H7 (cell line): ENCODE measurements around the gene GFRA1. TPM values are rescaled to one million over a fixed set of nuclear protein-coding genes. Genes with fewer than 3 reads are reported as not detected.

Source experiments
- DNase-seq: peaks from one replicate; pipeline ENCODE4 v3.0.0; 2012
- H3K27me3 ChIP-seq: 2 replicates; pipeline ENCODE4 v1.6.0; 2011; ENCODE audit warnings: mild to moderate bottlenecking, low read length; ENCODE audit not compliant: control insufficient read depth, insufficient read depth
- H3K36me3 ChIP-seq: replicated peaks from 2 replicates; pipeline ENCODE4 v1.5.1; 2011; ENCODE audit warnings: low read length; ENCODE audit not compliant: control insufficient read depth, insufficient read depth
- H3K4me3 ChIP-seq: 2 replicates; pipeline ENCODE4 v1.5.1; 2011; ENCODE audit warnings: low read depth, mild to moderate bottlenecking, control low read depth, low read length, moderate library complexity; ENCODE audit not compliant: insufficient read depth
- total RNA-seq: library from RNA; depleted of rRNA; stranded (reverse); fragments of >200 nt; shearing (Covaris generic); gene quantifications from 2 replicates; pipeline ENCODE4 v1.2.3, GENCODE V29; 2014

Gene GFRA1
- total RNA-seq, 1 experiment from 2014 or later: 1.7 TPM

DNA sequence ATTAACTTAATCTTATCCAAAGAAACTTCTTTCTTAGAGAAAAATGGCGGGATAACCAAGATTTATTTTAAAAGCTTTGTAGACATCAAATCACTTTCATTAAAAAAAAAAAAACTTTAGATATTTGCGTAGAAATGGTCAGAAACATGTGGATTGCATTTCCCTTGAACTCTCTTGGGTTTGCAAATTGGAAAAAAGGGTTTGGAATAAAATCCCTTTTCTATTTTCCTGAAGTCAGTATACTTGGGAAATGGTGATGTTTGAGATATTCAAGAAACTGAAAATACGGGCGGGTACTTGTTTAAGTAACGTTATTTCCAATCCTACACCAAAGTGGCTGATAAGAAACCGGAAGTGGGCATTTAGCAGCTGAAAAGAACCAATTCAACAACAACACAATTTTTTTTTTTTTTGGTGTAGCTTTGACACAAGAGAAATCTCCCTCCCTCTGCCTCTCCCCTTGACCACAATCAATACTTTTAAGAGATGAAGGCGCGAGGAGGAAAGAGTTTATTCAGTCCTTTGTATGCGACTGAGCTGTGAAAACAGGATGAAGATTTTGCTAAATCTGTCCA, 13.7 kb upstream of the GFRA1 start:
- no peak overlapping the region for H3K4me3 ChIP-seq
- no peaks in the 10 kb centered on the region for H3K36me3 ChIP-seq
- DNase-seq: no peak
- no peaks in the 10 kb centered on the region for H3K27me3 ChIP-seq

DNA sequence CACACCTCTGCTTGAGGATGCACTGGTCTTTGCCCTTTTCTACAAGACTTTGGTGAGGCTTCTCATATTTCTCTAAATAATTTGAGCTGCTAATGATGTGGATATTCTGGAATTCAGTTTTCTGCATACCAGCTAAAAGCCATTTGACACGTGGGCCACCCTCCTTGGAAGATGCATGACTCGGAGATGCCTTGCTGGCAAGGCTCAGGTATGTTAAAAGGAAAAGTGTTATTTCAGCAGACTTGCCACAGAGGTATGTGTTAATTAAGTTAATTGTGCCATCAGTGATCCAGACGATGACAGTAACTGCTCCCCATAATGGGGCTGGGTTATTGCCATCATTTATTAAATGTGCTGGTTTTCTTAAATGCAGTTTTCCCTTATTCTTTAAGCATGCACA, 8.8 kb upstream of the GFRA1 start:
- H3K36me3 ChIP-seq: no peaks in the 10 kb centered on the region
- H3K27me3 ChIP-seq: no peaks in the 10 kb centered on the region; the same call in 1 of the 2 replicates
- no peak for DNase-seq
- no peak overlapping the region for H3K4me3 ChIP-seq

GRCh38 chr10:116278846-116279245, 5.8 kb upstream of the GFRA1 start:
- DNase-seq: no peak
- Histone ChIP-seq H3K4me3 (no peak overlapping the region), H3K36me3 (no peaks in the 10 kb centered on the region), H3K27me3 (peaks cover 22% of the 10 kb centered on the region)

DNA sequence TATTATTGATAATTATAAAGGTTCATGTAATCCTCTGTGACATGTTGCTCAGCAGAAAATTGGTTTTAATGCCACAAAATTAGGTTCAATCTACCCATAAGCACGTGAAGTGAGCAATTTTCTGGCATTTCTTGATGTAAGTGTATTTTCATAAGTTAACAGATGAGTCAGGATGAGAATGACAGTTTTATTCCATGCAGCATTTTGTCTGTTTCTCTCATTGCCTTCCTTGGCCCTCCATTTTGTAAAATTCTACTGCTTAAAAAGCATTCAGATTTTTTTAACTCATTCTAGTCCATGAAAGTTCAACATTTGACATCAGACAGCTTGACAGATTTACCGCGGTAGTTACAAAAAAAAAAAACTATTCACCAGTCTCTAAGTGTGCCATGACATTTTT, 4.0 kb upstream of the GFRA1 start:
- DNase-seq: no peak
- H3K36me3 ChIP-seq: no peaks in the 10 kb centered on the region
- H3K27me3 ChIP-seq: peaks cover 41% of the 10 kb centered on the region
- H3K4me3 ChIP-seq: no peak overlapping the region

GRCh38 chr10:116274064-116274904, 1.3 kb upstream of the GFRA1 start:
- peak; percentile 75 for DNase-seq
- Histone ChIP-seq H3K4me3 (peak overlapping the region; percentile 57), H3K36me3 (no peaks in the 10 kb centered on the region), H3K27me3 (peaks cover 68% of the 10 kb centered on the region)

DNA sequence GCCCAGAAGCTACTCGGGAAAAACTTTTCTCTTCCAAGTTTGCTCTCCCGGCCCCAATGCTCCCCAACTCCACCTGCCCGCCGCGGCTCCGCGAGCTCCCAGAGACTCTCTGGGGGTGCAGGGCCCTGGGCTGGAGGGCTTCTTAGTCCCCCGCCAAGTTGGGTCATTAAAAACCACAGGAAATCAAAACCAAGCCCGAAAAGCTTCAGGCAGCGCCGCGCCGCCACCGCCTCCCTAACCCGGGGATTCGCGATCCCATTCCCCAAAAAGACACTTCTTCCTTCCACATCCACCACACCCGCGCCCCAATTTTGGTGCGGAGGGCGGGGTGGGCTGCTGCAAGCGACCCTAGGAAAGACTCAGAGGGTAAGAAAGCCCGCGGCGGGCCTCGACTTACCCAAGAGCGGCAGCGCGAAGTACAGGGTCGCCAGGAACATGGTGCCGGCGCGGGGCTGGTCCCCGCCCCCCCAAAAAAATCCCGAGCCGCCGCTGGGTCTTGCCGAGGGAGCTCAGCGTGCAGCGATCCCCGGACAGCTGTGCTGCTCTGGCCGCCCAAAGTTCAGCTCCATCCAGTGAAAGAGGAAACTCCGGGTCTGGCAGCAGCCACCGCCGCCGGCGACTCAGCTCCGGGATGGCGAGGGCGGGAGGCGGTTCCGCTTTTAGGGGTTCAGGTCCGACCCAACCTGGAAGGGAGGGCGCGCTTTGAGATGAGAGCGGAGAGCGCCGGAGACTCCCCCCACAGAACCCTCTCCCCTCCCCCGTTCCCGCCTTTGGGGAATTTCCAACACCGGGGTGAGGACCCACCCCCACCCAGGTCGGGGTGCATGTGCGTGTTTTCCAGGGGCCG, 1.2 kb downstream of the GFRA1 start:
- DNase-seq: peak; percentile 74
- Histone ChIP-seq H3K27me3 (peaks cover 78% of the 10 kb centered on the region), H3K4me3 (peak overlapping the region; percentile 57), H3K36me3 (no peaks in the 10 kb centered on the region)

DNA sequence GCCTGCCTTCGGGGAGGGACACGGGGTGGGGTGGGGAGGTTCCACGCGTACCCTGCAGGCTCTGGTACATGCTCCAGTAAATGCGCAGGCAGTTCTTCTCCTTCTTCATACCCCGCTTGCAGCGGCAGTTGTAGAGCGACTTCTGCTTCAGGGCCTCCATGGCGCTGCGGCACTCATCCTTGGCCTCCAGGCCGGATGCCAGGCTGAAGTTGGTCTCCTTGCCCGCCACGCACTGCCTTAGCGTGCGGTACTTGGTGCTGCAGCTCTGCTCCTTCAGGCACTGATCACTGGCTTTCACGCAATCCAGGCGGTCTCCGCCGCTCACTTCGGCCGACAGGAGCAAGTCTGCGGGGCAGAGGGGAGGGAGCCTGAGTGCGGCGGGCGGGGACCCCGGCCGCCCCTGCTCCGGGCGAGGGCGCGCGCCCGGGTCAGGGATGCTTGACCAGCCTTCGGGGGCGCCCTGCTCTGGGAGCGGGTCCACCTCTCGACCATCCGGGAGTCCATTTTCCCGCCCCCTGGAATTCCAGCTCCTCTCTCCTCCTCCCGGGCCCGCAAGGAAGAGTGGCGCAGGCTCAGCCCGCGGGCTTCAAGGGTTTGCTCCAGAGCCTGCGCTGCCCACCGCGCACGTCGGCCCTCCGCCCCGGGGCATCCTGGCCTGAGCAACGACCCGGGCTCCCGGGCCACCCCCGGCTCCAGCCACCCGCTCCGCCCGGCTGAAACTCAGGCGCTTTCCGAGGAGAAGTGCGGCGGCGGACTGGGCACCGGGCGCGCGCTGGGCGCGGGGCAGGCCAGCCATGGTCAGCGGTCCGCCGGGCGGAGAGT, 2.0 kb downstream of the GFRA1 start:
- peak; percentile 82 for DNase-seq
- H3K27me3 ChIP-seq: peaks cover 79% of the 10 kb centered on the region
- H3K4me3 ChIP-seq: peak overlapping the region; percentile 57
- H3K36me3 ChIP-seq: no peaks in the 10 kb centered on the region

DNA sequence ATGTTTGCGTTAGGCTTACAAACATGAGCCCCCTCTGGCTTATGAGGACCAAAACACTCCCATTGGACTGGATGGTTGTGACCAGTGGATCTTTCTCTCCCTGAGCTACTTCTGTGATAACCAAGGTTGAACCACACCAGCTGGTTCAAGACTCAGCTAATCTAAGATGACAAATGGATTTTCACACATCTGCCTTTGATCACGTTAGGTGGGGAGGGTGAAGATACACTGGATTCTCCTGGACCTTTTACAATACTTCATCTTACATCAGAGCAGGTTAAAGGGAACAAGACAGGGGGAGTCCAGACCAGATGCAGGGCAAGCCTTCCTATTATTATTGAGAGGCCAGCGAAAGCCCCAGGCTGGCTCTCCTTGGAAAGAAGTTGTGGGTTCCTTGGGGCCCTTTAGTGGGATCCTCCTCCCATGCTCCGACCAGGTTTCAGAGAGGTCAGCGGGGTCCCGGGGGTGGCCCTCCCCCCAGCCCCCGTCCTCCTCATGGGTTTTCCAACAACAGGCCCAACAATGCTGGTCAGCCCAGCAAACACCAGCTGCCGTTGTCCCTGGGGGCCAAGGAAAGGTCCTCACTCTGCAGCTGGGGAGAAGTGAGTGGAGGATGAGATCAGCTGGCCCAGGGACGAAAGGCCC, 2.8 kb downstream of the GFRA1 start:
- Histone ChIP-seq H3K36me3 (no peaks in the 10 kb centered on the region), H3K27me3 (peaks cover 72% of the 10 kb centered on the region), H3K4me3 (peak overlapping the region; percentile 57; the same call in 1 of the 2 replicates)
- peak; percentile 10 for DNase-seq

- Histone ChIP-seq H3K36me3 (no peaks in the 10 kb centered on the region), H3K27me3 (peaks cover 66% of the 10 kb centered on the region), H3K4me3 (no peak overlapping the region)
- DNase-seq: peak; percentile 31
These were observed 3.4 kb downstream of the GFRA1 start for GRCh38 chr10:116269619-116270018.

GRCh38 chr10:116268976-116269375, 4.0 kb downstream of the GFRA1 start:
- H3K4me3 ChIP-seq: no peak overlapping the region
- no peaks in the 10 kb centered on the region for H3K36me3 ChIP-seq
- peaks cover 60% of the 10 kb centered on the region for H3K27me3 ChIP-seq
- DNase-seq: no peak

- no peak for DNase-seq
- no peak overlapping the region for H3K4me3 ChIP-seq
- no peaks in the 10 kb centered on the region for H3K36me3 ChIP-seq
- H3K27me3 ChIP-seq: peaks cover 27% of the 10 kb centered on the region
These were observed 7.3 kb downstream of the GFRA1 start for GRCh38 chr10:116265686-116266085.

DNA sequence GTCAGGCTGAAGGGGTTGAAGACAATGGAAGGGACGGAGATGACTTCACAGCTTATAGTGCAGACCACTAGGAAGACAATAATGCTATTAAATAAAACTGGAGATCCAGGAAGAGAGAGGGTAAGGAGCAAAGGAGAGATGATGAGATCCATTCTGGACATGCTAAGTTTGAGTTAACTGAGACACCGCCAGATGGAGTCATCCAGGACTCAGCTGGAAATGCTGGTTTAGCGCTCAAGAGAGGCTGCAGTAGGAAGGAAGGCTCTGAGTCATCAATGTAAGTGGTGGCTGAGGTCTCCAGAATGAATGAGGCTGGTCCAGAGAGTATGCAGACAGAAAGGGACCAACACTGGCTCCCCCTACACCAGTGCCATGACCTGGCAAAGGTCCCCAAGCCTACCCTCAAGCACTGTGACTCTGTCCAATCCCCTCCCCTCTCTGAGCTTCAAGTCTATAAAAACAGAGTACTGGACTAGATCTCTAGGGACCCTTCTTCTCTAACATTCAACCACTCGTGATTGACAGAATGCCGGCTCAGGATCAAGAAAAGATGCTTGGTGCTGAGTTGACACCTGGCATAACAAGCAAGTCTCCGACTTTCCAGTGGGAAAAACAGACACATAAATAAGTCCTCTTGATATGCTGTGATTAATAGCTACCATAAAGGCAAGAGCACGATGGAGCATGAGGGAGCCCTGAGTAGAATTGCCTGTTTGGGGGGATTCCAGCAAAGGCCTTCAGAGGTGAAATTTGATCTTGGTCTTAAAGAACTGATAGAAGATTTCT, 8.9 kb downstream of the GFRA1 start:
- Histone ChIP-seq H3K27me3 (peaks cover 12% of the 10 kb centered on the region), H3K36me3 (no peaks in the 10 kb centered on the region), H3K4me3 (no peak overlapping the region)
- no peak for DNase-seq

DNA sequence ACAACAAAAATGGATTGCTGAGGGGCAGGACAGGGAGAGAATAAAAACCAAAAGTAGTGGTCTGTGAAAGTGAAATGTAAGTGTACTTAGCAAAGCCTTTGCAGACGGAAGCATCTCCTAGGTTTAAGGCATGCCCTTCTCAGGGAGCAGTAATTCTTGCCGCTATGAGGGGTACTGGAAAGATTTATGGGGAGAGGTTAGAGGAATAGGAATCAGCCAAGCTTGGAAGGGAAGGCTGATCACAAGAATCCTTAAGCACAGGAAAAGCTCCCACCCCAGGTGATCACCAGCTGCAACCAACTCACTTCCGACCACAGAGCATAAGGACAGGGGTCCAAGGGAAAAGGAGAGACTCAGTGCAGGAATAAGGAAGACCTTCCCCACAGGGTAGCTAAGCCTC, 10.3 kb downstream of the GFRA1 start:
- peaks cover 6% of the 10 kb centered on the region for H3K27me3 ChIP-seq
- no peaks in the 10 kb centered on the region for H3K36me3 ChIP-seq
- no peak for DNase-seq
- no peak overlapping the region for H3K4me3 ChIP-seq
